Activated CD4-positive, alpha-beta T cell treated with anti-CD3 and anti-CD28 coated beads, Interleukin-2, amount 10 ng/mL, durations not matched to agents 24 days and 14 days (primary cell): Measurements from ENCODE around the gene TP53RK. TPM values are rescaled to one million over a fixed set of nuclear protein-coding genes. Genes with fewer than 3 reads are reported as not detected.

Experiments used
- DNase-seq: peaks from one replicate; pipeline ENCODE4 v3.0.0; 2022
- H3K27ac Mint-ChIP-seq: one replicate; pipeline ENCODE4 v1.8.0; 2022; ENCODE audit warnings: mild to moderate bottlenecking, mixed read lengths
- H3K27me3 Mint-ChIP-seq: one replicate; pipeline ENCODE4 v1.8.0; 2022; ENCODE audit warnings: mixed read lengths
- H3K36me3 Mint-ChIP-seq: one replicate; pipeline ENCODE4 v1.8.0; 2022; ENCODE audit warnings: low read depth, mild to moderate bottlenecking, mixed read lengths
- H3K4me1 Mint-ChIP-seq: one replicate; pipeline ENCODE4 v1.8.0; 2021; ENCODE audit warnings: mixed read lengths
- H3K4me3 Mint-ChIP-seq: one replicate; pipeline ENCODE4 v1.8.0; 2022; ENCODE audit warnings: mild to moderate bottlenecking, moderate library complexity, mixed read lengths
- H3K9me3 Mint-ChIP-seq: one replicate; pipeline ENCODE4 v1.8.0; 2021; ENCODE audit warnings: mixed read lengths
- intact Hi-C: fragments of 100-400 bp; cut with micrococcal nuclease; formaldehyde crosslinking; loops from one replicate; pipeline ENCODE4 v1.15.1; 2023
- total RNA-seq: library from RNA; stranded (reverse); gene quantifications from 2 replicates; pipeline ENCODE4 v1.2.3, GENCODE V29; 2022

The TP53RK gene
- total RNA-seq, 1 donor from 2014 or later = 16.5 TPM

DNA sequence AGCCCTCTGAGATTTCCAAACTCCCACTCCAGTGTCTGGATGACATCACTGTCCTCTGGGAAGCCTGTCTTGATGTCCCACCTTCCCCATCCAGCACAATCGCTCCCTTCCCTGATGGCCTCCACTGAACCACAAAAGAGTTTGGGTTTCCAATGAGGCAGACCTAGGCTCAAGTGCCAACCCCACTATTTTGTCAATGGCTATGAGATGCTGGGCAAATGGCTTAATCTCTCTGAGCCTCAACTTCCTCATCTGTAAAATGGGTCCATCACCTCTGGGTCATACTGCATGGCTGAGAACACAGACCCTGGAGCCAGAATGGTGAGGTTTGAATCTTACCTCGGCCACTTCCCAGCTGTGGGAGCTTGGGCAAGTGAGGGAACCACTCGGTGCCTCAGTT is 49.7 kb downstream of the TP53RK start:
- Mint-ChIP-seq H3K27me3 (peaks cover 5% of the 10 kb centered on the region), H3K27ac (no peak overlapping the region), H3K4me3 (no peak overlapping the region), H3K36me3 (no peaks in the 10 kb centered on the region), H3K4me1 (no peaks in the 10 kb centered on the region), H3K9me3 (no peaks in the 10 kb centered on the region)
- intact Hi-C loops = no loop called here
- no peak for DNase-seq

DNA sequence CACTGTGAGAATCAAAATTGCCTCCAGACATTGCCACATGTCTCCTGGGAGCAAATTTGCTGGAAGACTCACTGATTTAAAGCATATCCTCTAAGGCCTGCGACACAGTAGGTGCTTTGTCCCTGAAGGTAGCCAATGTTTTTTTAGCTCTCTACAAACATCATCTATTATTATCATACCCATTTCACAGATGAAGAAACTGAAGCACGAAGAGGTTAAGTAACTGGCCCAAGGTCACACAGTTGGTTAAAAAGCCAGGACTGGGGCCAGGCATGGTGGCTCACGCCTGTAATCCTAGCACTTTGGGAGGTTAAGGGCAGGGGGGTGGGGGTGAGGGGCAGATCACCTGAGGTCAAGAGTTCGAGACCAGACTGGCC is 50.4 kb downstream of the TP53RK start:
- Mint-ChIP-seq H3K36me3 (no peaks in the 10 kb centered on the region), H3K27me3 (peaks cover 4% of the 10 kb centered on the region), H3K9me3 (no peaks in the 10 kb centered on the region), H3K27ac (no peak overlapping the region), H3K4me3 (no peak overlapping the region), H3K4me1 (no peaks in the 10 kb centered on the region)
- no peak for DNase-seq
- intact Hi-C loops = no loop called here

DNA sequence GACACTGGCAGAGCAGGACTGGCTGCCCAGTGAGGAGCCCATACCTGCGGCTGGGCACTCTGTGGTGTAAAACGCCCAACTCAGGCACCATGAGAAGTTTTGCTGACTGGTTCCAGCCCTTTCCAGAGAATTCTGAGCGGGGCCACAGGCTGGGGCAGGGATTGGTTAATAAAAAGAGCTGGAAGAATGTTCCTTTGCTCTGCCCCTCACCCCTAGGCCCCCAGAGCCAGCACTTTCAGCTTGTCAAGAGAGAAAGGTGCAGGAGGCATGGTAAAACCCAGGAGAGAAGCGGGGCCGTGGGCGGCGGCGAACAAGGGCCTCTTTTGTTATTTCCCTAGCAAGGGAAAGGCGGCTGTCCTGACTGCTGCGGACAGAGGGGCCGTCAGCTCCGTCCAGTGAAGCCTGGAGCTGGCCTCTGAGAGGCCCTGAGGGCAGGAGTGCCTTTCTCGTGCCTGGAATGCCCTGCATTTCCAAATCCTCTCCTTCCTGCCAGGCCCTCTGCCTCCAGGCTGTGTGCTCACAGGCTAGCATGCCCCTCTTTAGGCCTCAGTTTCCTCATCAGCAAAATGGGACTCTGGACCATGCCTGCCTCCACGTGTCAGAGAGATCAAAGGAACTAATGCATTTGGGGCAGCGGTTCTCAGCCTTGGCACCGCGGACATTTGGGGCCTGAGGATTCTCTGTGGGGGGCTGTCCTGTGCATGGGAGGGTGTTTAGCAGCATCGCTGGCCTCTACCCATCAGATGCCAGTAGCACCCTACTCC is 50.9 kb downstream of the TP53RK start:
- H3K27ac Mint-ChIP-seq = no peak overlapping the region
- intact Hi-C loops = no loop called here
- no peak overlapping the region for H3K4me3 Mint-ChIP-seq
- peaks cover 4% of the 10 kb centered on the region for H3K27me3 Mint-ChIP-seq
- no peak for DNase-seq
- H3K9me3 Mint-ChIP-seq = no peaks in the 10 kb centered on the region
- no peaks in the 10 kb centered on the region for H3K4me1 Mint-ChIP-seq
- no peaks in the 10 kb centered on the region for H3K36me3 Mint-ChIP-seq

DNA sequence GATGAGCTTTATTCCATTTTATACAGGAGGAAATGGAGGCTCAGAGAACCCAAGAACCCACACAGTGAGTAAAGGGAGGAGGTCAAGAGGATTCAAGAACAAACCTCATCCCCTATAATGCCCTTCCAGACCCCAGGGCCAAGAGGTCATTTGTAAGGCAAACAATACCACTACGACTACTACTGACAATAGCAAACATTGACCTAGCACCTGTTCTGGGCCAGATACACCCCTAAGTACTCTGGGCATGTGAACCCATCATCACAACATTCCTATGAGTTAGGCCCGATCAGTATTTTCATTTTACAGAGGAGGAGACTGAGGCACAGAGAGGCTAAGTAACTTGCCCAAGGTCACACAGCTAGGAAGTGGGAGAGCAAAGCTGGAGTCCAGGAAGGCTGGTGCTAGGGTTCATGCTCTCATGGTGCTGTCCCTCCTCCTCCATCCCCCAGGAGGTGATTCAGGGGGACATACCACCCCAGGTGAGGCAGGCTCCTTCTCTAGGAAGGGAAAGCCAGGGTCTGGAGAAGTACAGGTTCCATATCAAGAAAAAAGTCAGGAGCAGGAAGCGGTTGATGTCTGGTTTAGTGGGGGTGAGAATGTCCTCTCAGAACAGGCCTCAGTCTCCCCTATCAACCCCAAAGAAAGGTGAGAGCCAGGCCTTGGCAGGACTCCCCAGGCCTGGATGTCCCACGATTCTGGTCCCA is 51.7 kb downstream of the TP53RK start:
- intact Hi-C loops = no loop called here
- H3K36me3 Mint-ChIP-seq = no peaks in the 10 kb centered on the region
- no peak overlapping the region for H3K27ac Mint-ChIP-seq

DNA sequence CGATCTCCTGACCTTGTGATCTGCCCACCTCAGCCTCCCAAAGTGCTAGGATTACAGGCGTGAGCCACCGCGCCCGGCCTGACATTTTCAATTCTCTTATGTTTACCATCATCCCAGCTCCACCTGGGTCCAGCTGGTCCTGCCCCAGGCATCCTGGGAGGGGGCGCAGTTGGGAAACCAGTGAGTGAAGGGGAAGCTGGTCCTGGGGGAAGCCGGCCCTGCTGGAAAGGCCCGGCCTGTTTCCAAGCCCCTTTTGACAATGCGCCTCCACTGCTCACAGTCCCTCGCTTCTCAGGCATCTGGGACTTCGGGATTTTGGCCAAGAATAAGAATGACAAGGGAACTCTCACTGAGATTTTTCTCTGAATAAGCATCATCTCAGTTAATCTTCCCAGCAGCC is 52.2 kb downstream of the TP53RK start:
- Mint-ChIP-seq H3K27me3 (peaks cover 4% of the 10 kb centered on the region), H3K4me1 (no peaks in the 10 kb centered on the region), H3K36me3 (no peaks in the 10 kb centered on the region), H3K9me3 (no peaks in the 10 kb centered on the region), H3K27ac (no peak overlapping the region), H3K4me3 (no peak overlapping the region)
- DNase-seq = no peak
- intact Hi-C loops = no loop called here

More for the DNA sequence above, 51.7 kb downstream of the TP53RK start:
- Mint-ChIP-seq H3K9me3 (no peaks in the 10 kb centered on the region), H3K4me1 (no peaks in the 10 kb centered on the region), H3K27me3 (peaks cover 4% of the 10 kb centered on the region), H3K4me3 (no peak overlapping the region)
- no peak for DNase-seq

DNA sequence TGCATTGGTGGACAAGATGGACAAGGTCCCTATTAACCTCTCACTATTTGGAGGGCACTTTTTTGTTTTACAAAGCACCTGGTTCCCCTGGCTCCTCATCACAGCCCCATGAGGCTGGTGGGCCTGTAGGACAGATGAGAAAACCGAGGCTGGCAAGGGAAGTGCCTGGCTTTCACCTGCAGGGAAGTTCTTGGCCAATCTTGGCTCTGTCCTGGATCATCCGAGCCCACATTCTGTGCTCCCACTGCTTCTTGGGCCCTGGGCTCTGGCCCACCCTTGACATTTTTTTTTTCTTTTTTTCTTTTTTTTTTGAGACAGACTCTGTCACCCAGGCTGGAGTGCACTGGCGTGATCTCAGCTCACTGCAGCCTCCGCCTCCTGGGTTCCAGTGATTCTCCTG is 52.7 kb downstream of the TP53RK start:
- Mint-ChIP-seq H3K27me3 (peaks cover 4% of the 10 kb centered on the region), H3K4me3 (no peak overlapping the region), H3K27ac (no peak overlapping the region), H3K9me3 (no peaks in the 10 kb centered on the region), H3K4me1 (no peaks in the 10 kb centered on the region), H3K36me3 (no peaks in the 10 kb centered on the region)
- DNase-seq = no peak
- intact Hi-C loops = no loop called here

DNA sequence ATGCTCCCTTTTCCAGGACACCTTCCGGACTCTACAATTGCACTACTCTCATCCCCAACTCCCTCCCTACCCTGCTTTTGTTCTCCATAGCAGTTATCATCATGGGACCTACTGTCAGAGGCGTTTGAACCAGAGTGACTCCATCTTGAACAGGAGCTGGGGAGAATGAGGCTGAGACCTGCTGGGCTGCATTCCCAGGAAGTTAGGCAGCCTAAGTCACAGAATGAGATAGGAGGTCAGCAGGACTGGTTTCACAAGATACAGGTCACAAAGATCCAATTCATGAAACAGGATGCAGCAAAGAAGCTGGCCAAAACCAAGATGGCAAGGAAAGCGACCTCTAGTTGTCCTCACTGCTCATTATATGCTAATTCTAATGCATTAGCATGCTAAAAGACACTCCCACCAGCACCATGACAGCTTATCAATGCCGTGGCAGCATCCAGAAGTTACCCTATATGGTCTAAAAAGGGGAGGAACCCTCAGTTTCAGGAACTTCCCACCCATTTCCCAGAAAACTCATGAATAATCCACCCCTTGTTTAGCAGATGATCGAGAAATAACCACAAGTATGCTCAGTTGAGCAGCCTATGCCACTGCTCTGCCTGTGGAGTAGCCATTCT is 53.6 kb downstream of the TP53RK start:
- peaks cover 6% of the 10 kb centered on the region for H3K4me1 Mint-ChIP-seq
- no peaks in the 10 kb centered on the region for H3K36me3 Mint-ChIP-seq
- H3K27me3 Mint-ChIP-seq = peaks cover 4% of the 10 kb centered on the region
- no peak overlapping the region for H3K27ac Mint-ChIP-seq
- DNase-seq = no peak
- intact Hi-C loops = no loop called here
- H3K4me3 Mint-ChIP-seq = no peak overlapping the region
- H3K9me3 Mint-ChIP-seq = no peaks in the 10 kb centered on the region

DNA sequence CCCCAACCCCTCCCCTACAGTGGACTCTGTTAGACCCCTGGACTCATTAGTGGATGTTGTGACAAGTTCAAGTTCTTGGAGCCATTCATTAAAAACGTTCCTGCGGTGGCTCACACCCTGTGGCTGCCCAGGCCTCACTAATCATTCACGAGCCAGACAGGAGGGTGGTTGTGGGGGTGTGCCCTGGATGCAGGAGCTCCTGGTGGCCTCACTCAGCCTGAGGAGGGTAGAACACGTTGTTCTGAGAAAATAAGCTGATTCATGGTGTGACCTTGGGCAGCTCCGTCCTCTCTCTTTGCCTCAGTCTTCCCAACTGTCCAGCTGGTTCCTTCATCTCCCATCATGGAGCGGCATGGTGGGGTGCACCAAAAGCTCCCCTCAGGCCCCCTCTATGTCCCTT is 54.7 kb downstream of the TP53RK start:
- no peak overlapping the region for H3K27ac Mint-ChIP-seq
- peaks cover 11% of the 10 kb centered on the region for H3K27me3 Mint-ChIP-seq
- intact Hi-C loops = no loop called here
- no peak for DNase-seq
- H3K36me3 Mint-ChIP-seq = no peaks in the 10 kb centered on the region
- H3K4me1 Mint-ChIP-seq = peaks cover 6% of the 10 kb centered on the region
- H3K9me3 Mint-ChIP-seq = peaks cover 4% of the 10 kb centered on the region
- no peak overlapping the region for H3K4me3 Mint-ChIP-seq

Other genes starting within 250 kb of the TP53RK start
- gene ZNF334, start 175.9 kb downstream of the TP53RK start, total RNA-seq = 1.6 and 2.0 TPM in 2 replicates
- gene OCSTAMP, start 138.8 kb downstream of the TP53RK start, total RNA-seq = 0.37 and 0.40 TPM in 2 replicates
- gene SLC13A3, start 38.0 kb downstream of the TP53RK start, total RNA-seq = not detected in 2 replicates
- not detected in 2 replicates for gene SLC2A10, start 20.2 kb upstream of the TP53RK start, total RNA-seq
- not detected in 2 replicates for gene EYA2, start 205.4 kb upstream of the TP53RK start, total RNA-seq